H1 (cell line): ENCODE results near the gene GSTM3. TPM values are rescaled to one million over a fixed set of nuclear protein-coding genes. Genes with fewer than 3 reads are reported as not detected.

Source experiments
- CTCF ChIA-PET: fragments of 300-600 bp; sonication (Branson Sonifier 250); formaldehyde crosslinking; loops from one replicate; lab custom pipeline; 2021; ENCODE audit not compliant: partially characterized antibody; lab: Charles Lee
- POLR2A ChIA-PET: fragments of 300-600 bp; sonication (Branson Sonifier 250); formaldehyde crosslinking; loops from one replicate; lab custom pipeline; 2021; ENCODE audit warnings: inconsistent platforms; ENCODE audit not compliant: partially characterized antibody; lab: Charles Lee
- DNase-seq, 2 experiments: peaks; one replicate each; pipeline versions ENCODE4 v3.0.0 to v3.0.0-alpha.2; 2010 to 2022; ENCODE audit warnings: low spot score in 2 of 2, low read depth in 1 of 2, mixed read lengths in 1 of 2
- FAIRE-seq: peaks from 2 replicates; lab custom pipeline; 2011; peaks lifted over from hg19 to GRCh38; lab: Jason Lieb, UNC
- H2AFZ ChIP-seq: 2 replicates; pipeline ENCODE4 v1.8.1; 2012; ENCODE audit warnings: low read length, inconsistent platforms
- H2AK5ac ChIP-seq: 2 replicates; pipeline ENCODE4 v1.6.1; 2013; ENCODE audit warnings: low read depth, low read length
- H2BK120ac ChIP-seq: replicated peaks from 2 replicates; pipeline ENCODE3; 2013; ENCODE audit warnings: low read depth, low read length, inconsistent platforms
- H2BK12ac ChIP-seq: 2 replicates; pipeline ENCODE4 v1.6.1; 2013; ENCODE audit warnings: low read depth, low read length
- H2BK15ac ChIP-seq: 2 replicates; pipeline ENCODE4 v1.6.1; 2013; ENCODE audit warnings: low read length
- H2BK20ac ChIP-seq: 2 replicates; pipeline ENCODE4 v1.6.1; 2013; ENCODE audit warnings: low read length
- H2BK5ac ChIP-seq: 2 replicates; pipeline ENCODE4 v1.6.1; 2013; ENCODE audit warnings: low read depth, low read length
- H3K14ac ChIP-seq: 2 replicates; pipeline ENCODE4 v1.6.1; 2013; ENCODE audit warnings: inconsistent platforms; ENCODE audit not compliant: insufficient read length
- H3K18ac ChIP-seq: 2 replicates; pipeline ENCODE4 v1.6.1; 2013; ENCODE audit warnings: low read length; ENCODE audit errors: extremely low read depth
- H3K23ac ChIP-seq: 2 replicates; pipeline ENCODE4 v1.6.1; 2013; ENCODE audit warnings: inconsistent platforms; ENCODE audit not compliant: insufficient read length
- H3K23me2 ChIP-seq: 2 replicates; pipeline ENCODE4 v1.6.1; 2013; ENCODE audit warnings: low read depth, low read length
- H3K27ac ChIP-seq: 2 replicates; pipeline ENCODE4 v1.6.1; 2011; ENCODE audit warnings: low read depth, low read length, inconsistent platforms
- H3K27me3 ChIP-seq, 4 experiments: replicated peaks in 1 of 4; 1 replicate in 1 of 4; 2 replicates in 3 of 4; pipeline versions ENCODE4 v1.6.1 to v1.8.1; 2011 to 2013; ENCODE audit warnings: low read length in 3 of 4, mild to moderate bottlenecking in 3 of 4, inconsistent platforms in 2 of 4, mixed read lengths in 2 of 4, moderate library complexity in 1 of 4; ENCODE audit not compliant: control insufficient read depth in 3 of 4, insufficient read depth in 3 of 4; ENCODE audit errors: extremely low read depth in 1 of 4
- H3K36me3 ChIP-seq, 4 experiments: 2 replicates each; pipeline versions ENCODE4 v1.6.1 to v1.8.1; 2011 to 2013; ENCODE audit warnings: mild to moderate bottlenecking in 4 of 4, low read length in 3 of 4, moderate library complexity in 2 of 4, control low read depth in 1 of 4, inconsistent platforms in 1 of 4; ENCODE audit not compliant: insufficient read depth in 4 of 4, control insufficient read depth in 2 of 4
- H3K4ac ChIP-seq: replicated peaks from 2 replicates; pipeline ENCODE3; 2013; ENCODE audit warnings: low read length, low read depth, mixed read lengths, inconsistent platforms; ENCODE audit not compliant: insufficient read length
- H3K4me1 ChIP-seq, 4 experiments: replicated peaks in 1 of 4; 1 replicate in 1 of 4; 2 replicates in 3 of 4; pipeline versions ENCODE4 v1.6.1 to v1.8.1; 2011 to 2013; ENCODE audit warnings: low read length in 3 of 4, inconsistent platforms in 2 of 4, mixed read lengths in 1 of 4; ENCODE audit not compliant: insufficient read depth in 4 of 4, control insufficient read depth in 3 of 4
- H3K4me2 ChIP-seq, 2 experiments: 2 replicates each; pipeline versions ENCODE4 v1.6.1 to v1.8.1; 2011 to 2013; ENCODE audit warnings: low read depth in 2 of 2, low read length in 2 of 2, control low read depth in 1 of 2, inconsistent platforms in 1 of 2, mild to moderate bottlenecking in 1 of 2; ENCODE audit not compliant: insufficient read depth in 1 of 2
- H3K4me3 ChIP-seq, 4 experiments: fragments of 200-600, 300-600 bp in 1 of 4; sonication (generic), shearing (Covaris generic), sonication (Bioruptor Twin) in 1 of 4; 2 replicates each; pipeline versions ENCODE4 v1.5.1 to v1.8.1; 2011 to 2016; ENCODE audit warnings: low read length in 4 of 4, low read depth in 3 of 4, control low read depth in 2 of 4, inconsistent platforms in 2 of 4, mild to moderate bottlenecking in 2 of 4, mixed read lengths in 1 of 4, moderate library complexity in 1 of 4; ENCODE audit not compliant: insufficient read depth in 2 of 4; ENCODE audit errors: extremely low read depth in 1 of 4
- H3K56ac ChIP-seq: replicated peaks from 2 replicates; pipeline ENCODE3; 2013; ENCODE audit warnings: low read depth, mild to moderate bottlenecking, mixed read lengths, low read length, inconsistent platforms; ENCODE audit not compliant: insufficient read length
- H3K79me1 ChIP-seq: 2 replicates; pipeline ENCODE4 v1.6.1; 2013; ENCODE audit warnings: low read depth, low read length, control low read depth
- H3K79me2 ChIP-seq, 2 experiments: 2 replicates each; pipeline versions ENCODE4 v1.6.1 to v1.8.1; 2012 to 2013; ENCODE audit warnings: low read length in 2 of 2, mild to moderate bottlenecking in 2 of 2, inconsistent platforms in 1 of 2; ENCODE audit not compliant: insufficient read depth in 2 of 2, control insufficient read depth in 1 of 2
- H3K9ac ChIP-seq, 4 experiments: replicated peaks in 1 of 4; 1 replicate in 1 of 4; 2 replicates in 3 of 4; pipeline versions ENCODE4 v1.6.1 to v1.8.1; 2011 to 2013; ENCODE audit warnings: low read depth in 3 of 4, low read length in 3 of 4, control low read depth in 2 of 4, mild to moderate bottlenecking in 2 of 4, moderate library complexity in 2 of 4, inconsistent platforms in 1 of 4; ENCODE audit errors: extremely low read depth in 1 of 4
- H3K9me3 ChIP-seq, 2 experiments: 2 replicates each; pipeline versions ENCODE4 v1.6.1 to v1.8.1; 2012 to 2013; ENCODE audit warnings: mild to moderate bottlenecking in 2 of 2, moderate library complexity in 2 of 2, control low read depth in 1 of 2, inconsistent platforms in 1 of 2, low read depth in 1 of 2, low read length in 1 of 2, mixed read lengths in 1 of 2; ENCODE audit not compliant: insufficient read depth in 2 of 2
- H4K20me1 ChIP-seq, 2 experiments: replicated peaks in 1 of 2; 2 replicates each; pipeline versions ENCODE3 to v1.8.1; 2011 to 2013; ENCODE audit warnings: inconsistent platforms in 2 of 2, low read length in 2 of 2, mild to moderate bottlenecking in 1 of 2; ENCODE audit not compliant: insufficient read depth in 2 of 2, control insufficient read depth in 1 of 2
- H4K5ac ChIP-seq: 2 replicates; pipeline ENCODE4 v1.6.1; 2013; ENCODE audit warnings: low read length, low read depth, mixed read lengths, inconsistent platforms; ENCODE audit not compliant: insufficient read length
- H4K8ac ChIP-seq: 2 replicates; pipeline ENCODE4 v1.8.0; 2013; ENCODE audit warnings: mild to moderate bottlenecking, moderate library complexity, low read length, inconsistent platforms; ENCODE audit not compliant: insufficient read depth; ENCODE audit errors: extremely low read depth
- H4K91ac ChIP-seq: replicated peaks from 2 replicates; pipeline ENCODE3; 2013; ENCODE audit warnings: low read length, mixed read lengths, inconsistent platforms; ENCODE audit not compliant: insufficient read length
- FOSL1 ChIP-seq: IDR thresholded peaks from 2 replicates; pipeline ENCODE4 v1.6.1; 2011; ENCODE audit warnings: mild to moderate bottlenecking, low read depth, low read length, moderate library complexity; ENCODE audit not compliant: insufficient read depth
- JUND ChIP-seq: IDR thresholded peaks from 2 replicates; pipeline ENCODE4 v1.6.1; 2011; ENCODE audit warnings: mild to moderate bottlenecking, improper control_type of control experiment, low read length
- SP2 ChIP-seq: IDR thresholded peaks from 2 replicates; pipeline ENCODE4 v1.6.1; 2012; ENCODE audit warnings: mild to moderate bottlenecking, low read length, inconsistent platforms
- TAF1 ChIP-seq: IDR thresholded peaks from 2 replicates; pipeline ENCODE4 v1.6.1; 2011; ENCODE audit warnings: mild to moderate bottlenecking, low read depth, low read length
- WGBS, 2 experiments: shearing (Covaris generic) in 1 of 2; methylation state at CpG; one replicate each; pipeline versions ENCODE4 v1.1.6 to v1.1.7; 2013 to 2015; ENCODE audit warnings: low lambda C conversion rate in 2 of 2, mixed read lengths in 2 of 2, inconsistent platforms in 1 of 2, low coverage in 1 of 2, missing lambda C conversion rate in 1 of 2; ENCODE audit not compliant: insufficient replicate concordance in 2 of 2, insufficient coverage in 1 of 2, insufficient read length in 1 of 2; ENCODE audit errors: extremely low coverage in 1 of 2, missing lambda C conversion rate in 1 of 2; 5-methylcytosine and 5-hydroxymethylcytosine counted together
- polyA plus RNA-seq, 7 experiments: library from polyadenylated mRNA; depleted of rRNA in 3 of 7; stranded (reverse) in 5 of 7; unstranded in 2 of 7; fragments of >200 nt in 5 of 7; fragments of 200-250 nt in 2 of 7; gene quantifications; 1 replicate in 5 of 7; 2 replicates in 1 of 7; 4 replicates in 1 of 7; pipeline versions ENCODE4 v1.2.1 to v1.2.3, GENCODE V29; 2011 to 2013; ENCODE audit warnings: missing spikeins in 2 of 7, mixed read lengths in 2 of 7
- total RNA-seq: library from RNA; stranded (reverse); fragmentation: NEBNext Ultra II Directional; extraction: Animal tissue kit (Norgen Biotek cat#: 25700); gene quantifications from 2 replicates; pipeline ENCODE4 v1.2.1, GENCODE V29; 2021

Gene GSTM3
- total and polyA plus RNA-seq, 2 of the 8 experiments (the other 6 are each of a cell fraction or from before 2014, with no cell fraction given) = 2.2 to 5.1 TPM

DNA sequence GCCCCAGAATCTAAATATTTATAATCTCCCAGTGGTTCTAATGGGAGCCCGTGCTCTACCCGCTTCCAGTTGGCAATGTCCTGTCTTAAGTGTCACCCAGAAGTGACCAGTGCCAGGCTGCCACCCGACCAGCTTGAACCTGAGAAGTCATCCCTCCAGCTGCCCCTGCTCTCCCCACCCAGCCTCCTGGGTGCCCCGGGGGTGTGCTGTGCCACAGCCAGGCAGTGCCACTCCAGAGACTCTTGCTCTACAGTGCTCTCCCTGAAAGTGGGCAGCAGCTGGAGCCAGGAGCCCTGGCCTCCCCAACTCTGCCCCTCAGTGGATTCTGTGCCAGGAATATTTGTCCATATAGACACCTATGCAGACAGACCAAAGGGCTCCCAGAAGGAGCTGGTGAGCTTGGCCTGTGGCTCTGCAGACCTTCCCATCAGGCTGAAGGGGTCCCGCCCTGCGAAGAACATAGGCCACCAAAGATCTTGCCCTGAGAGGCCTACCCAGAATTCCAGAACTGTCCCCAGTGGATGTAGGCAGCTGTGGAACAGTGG is 31.9 kb upstream of the GSTM3 start:
- Histone ChIP-seq H2BK20ac (no peak overlapping the region), H3K9me3 (no peaks in the 10 kb centered on the region), H3K14ac (no peak overlapping the region), H3K18ac (no peak overlapping the region), H3K4me2 (no peak overlapping the region), H2BK5ac (no peak overlapping the region), H2AFZ (no peak overlapping the region), H2BK120ac (no peak overlapping the region), H2BK12ac (no peak overlapping the region), H3K4ac (no peak overlapping the region), H3K23me2 (0 out of 2 replicates have a peak, but pooled peaks cover 1% of the 10 kb centered on the region), H3K79me2 (no peaks in the 10 kb centered on the region), H4K8ac (no peak overlapping the region; the same call in 1 of the 2 replicates), H3K36me3 (no peaks in the 10 kb centered on the region), H3K27me3 (no peaks in the 10 kb centered on the region; a peak in 2 of 7 replicates), H3K4me3 (no peak overlapping the region), H3K27ac (no peak overlapping the region), H3K4me1 (peaks cover 0 to 4% (median 0%) of the 10 kb centered on the region in 4 experiments; a peak in 1 of 7 replicates), H4K20me1 (no peaks in the 10 kb centered on the region), H2AK5ac (no peak overlapping the region), H2BK15ac (no peak overlapping the region), H4K91ac (no peak overlapping the region), H3K56ac (no peak overlapping the region), H3K79me1 (no peaks in the 10 kb centered on the region), H3K23ac (no peak overlapping the region), H4K5ac (no peak overlapping the region), H3K9ac (no peak overlapping the region)
- TF ChIP-seq JUND (no peak), TAF1 (no peak), SP2 (no peak), FOSL1 (no peak)
- WGBS, 2 experiments = 83% methylated on average over 6 of the region's 6 CpGs; no CpG with 5 or more reads in 1 of the 2 experiments
- DNase-seq (no peak), FAIRE-seq (no peak)
- POLR2A ChIA-PET = interaction anchor here (1.7 to 3.2 kb wide), 2 partner anchors 33 to 212 kb away, joined by 3 to 14 read pairs; partner anchors contain the start of gene AHCYL1
- CTCF ChIA-PET = interaction anchor here (0.7 to 27.2 kb wide), 34 partner anchors 8 to 240 kb away, joined by 3 to 700 read pairs (median 7); partner anchors contain the start of genes AHCYL1, EPS8L3, GNAI3 and GSTM4
